HG03342 (cell line): ENCODE measurements around the gene DNAH14.
"Not testable (repeated sequence)": the region's sequence is repeated elsewhere in the genome, so short reads cannot be mapped to it uniquely, and the experiment has no call there.

ENCODE experiments used
- ATAC-seq: cut with Tn5 transposase; IDR thresholded peaks from one replicate; pipeline ENCODE4 v1.9.1; 2021; ENCODE audit warnings: mild to moderate bottlenecking, moderate library complexity; ENCODE audit not compliant: unreplicated experiment

Gene DNAH14

DNA sequence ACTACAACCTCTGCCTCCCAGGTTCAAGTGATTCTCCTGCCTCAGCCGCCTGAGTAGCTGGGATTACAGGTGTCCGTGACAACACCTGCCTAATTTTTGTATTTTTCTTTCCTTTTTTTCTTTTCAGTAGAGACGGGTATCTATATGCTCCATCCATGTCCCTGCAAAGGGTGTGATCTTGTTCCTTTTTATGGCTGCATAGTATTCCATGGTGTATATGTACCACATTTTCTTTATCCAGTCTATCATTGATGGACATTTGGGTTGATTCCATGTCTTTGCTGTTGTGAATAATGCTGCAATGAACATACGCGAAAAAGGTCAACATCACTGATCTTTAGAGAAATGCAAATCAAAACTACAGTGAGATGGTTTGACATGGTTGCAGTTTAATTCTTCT lies 62.1 kb downstream of the DNAH14 start:
- ATAC-seq = not testable (repeated sequence)

DNA sequence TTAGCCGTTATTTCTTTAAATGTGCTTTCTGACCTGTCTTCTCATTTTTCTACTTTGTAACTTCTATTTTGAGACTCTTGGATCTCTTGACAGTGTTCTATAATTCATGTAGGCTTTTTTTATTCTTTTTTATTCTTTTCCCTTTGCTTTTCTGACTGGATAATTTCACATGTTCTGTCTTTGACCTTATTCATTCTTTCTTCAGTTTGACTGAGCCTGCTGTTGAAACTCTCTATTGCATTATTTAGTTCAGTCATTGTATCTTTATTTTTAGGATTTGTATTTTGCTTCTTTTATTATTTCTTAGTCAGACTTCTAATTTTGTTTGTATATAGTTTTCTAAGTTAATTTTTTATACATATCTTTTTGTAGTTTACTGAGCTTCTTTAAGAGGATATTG lies 66.1 kb downstream of the DNAH14 start:
- ATAC-seq = no peak

DNA sequence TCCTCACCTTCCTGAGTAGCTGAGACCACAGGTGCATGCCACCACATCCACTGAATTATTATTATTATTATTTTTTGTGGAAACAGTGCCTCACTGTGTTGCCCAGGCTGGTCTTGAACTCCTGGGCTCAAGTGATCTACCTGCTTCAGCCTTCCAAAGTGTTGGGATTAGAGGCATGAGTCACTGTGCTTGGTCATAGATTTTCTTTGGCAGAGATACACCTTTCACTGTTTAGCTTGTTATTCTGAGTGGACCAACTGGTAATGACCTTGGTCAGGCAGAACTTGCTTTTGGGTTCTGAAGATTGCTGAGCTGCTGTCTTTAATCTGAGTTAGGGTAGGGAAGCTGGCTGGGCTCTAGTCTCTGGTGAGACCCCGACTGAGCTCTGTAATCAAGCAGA lies 66.8 kb downstream of the DNAH14 start:
- ATAC-seq = no peak

DNA sequence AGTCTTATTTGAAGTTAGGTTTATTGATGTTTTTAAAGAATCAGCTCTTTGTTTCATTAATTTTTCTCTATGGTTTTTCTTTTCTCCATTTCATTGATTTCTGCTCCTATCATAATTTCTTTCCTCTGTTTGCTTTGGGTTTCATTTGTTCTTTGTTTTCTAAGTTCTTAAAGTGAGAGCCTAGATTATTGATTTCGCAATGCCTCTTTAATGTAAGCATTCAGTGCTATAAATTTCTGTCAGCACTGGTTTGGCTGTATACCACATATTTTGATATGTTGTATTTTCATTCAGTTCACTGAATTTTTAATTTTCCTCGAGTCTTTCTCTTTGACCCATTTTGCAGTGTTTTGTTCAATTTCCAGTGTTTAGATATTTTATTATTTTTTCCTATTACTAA lies 68.7 kb downstream of the DNAH14 start:
- ATAC-seq = no peak

DNA sequence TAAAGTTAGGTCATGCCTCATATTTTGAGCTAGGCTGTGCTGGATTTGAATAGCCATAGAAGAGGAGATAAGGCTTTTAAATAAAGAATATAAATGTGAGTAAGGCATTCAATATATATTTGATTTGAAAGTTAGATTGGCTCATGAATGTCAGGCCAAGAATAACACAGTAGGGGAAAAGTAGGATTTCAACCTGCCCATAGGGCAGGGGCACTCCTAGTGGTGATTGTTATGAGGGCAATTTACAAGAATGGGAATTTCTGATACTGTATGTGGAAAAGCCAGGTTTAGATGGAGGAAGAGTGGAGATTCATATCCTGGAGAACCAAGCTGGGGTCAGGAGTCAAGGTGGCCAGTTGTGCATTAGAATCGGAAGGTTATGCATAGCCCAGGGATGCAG lies 74.9 kb downstream of the DNAH14 start:
- ATAC-seq = no peak

DNA sequence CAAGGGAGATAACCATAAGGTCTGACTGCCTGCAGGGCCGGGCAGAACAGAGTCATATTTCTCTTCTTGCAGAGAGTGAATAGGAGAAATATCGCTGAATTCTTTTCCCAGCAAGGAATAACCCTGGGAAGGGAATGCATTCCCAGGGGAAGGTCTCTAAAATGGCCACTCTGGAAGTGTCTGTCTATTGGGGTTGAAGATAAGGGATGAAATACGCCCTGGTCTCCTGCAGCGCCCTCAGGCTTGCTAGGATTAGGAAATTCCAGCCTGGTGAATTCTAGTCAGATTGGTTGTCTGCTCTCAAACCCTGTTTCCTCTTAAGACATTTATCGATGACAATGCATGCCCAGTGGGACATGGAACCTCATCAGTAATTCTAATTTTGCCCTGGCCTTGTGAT lies 76.9 kb downstream of the DNAH14 start:
- ATAC-seq = not testable (repeated sequence)

DNA sequence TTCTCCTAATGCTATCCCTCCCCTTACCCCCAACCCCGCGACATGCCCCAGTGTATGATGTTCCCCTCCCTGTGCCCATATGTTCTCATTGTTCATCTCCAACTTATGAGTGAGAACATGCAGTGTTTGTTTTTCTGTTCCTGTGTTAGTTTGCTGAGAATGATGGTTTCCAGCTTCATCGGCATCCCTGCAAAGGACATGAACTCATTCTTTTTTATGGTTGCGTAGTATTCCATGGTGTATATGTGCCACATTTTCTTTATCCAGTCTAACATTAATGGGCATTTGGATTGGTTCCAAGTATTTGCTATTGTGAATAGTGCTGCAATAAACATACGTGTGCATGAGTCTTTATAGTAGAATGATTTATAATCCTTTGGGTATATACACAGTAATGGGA lies 78.6 kb downstream of the DNAH14 start:
- not testable (repeated sequence) for ATAC-seq

DNA sequence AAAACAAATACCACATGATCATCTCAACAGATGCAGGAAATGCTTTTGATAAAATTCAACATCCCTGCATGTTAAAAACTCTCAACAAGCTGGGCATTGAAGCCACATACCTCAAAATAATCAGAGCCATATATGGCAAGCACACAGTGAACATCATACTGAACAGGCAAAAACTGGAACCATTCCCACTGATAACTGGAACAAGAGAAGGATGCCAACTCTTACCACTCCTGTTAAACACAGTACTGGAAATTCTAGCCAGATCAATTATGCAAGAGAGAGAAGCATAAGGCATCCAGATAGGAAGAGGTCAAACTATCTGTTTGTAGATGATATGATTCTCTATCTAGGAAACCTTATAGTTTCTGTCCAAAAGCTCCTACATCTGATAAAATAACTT lies 91.6 kb downstream of the DNAH14 start:
- no peak for ATAC-seq

DNA sequence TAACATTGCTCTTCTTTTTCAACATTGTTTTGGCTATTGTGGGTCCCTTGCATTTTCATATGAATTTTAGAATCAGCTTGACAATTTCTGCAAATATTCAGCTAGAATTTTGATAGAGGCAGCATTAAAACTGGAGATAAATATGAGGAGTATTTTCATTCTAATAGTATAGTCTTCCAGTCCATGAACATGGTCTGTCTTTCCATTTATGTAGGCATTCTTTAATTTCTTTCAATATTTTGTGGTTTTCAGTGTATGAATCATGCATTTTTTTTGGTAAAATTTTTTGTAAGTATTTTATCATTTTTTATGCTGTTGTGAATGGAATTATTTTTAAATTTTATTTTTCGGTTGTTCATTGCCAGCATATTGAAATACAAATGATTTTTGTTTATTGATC lies 97.2 kb downstream of the DNAH14 start:
- ATAC-seq = no peak

DNA sequence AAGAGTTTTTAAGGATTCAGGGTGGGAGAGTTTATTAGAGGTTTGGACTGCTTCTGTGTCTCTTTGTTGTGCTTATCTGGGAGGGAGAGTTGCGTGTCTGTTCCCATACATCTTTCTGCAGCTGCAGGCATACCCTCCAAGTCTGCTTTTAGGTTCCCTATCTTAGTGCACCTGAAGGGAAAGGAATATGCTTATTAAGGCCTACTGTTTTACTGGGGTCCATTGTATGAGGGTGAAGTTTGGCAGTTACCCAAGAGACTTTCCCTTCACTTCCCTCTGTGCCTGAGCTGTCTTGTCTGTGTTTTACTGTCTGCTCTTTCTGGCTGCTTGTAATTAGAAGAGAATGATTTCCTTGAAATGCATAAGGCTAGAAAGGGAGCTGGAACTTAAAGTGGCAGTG lies 107.0 kb downstream of the DNAH14 start:
- ATAC-seq = not testable (repeated sequence)

DNA sequence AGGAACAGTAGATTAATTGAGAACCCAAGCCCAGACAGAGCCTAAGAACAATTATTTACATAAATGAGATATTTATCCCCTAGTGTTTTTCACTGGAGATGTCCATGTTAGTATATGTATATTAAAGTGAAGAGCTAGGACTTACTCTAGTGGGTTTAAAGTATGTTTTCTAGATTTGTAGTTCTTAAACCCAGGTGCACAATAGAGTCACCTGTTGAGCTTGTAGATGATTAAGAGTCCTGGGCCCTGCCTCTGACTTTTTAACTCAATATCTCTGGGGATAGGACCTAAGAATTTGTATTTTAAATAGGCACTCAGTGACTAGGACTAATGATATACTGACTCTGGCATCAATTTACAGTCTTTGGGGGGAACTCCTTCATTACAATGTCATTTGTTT lies 112.8 kb downstream of the DNAH14 start:
- ATAC-seq = no peak

DNA sequence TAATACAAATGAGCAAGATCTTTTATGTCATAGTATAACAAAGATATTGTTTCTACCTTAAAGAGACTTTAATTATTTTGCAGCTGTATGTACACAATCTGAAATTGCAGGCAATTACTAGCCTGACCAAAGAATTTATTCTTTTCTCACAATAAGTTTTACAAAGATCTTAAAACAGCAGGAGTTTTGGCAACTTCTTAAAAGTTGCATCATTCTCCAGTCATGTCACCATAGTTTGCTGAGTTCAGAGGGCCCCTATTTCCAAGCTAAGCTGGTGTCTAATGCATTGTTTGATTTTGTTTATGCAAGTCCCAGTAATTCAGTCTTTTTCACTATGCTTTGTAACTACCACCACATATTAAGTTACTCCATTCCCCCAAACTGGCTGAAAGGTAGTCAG lies 114.8 kb downstream of the DNAH14 start:
- no peak for ATAC-seq

DNA sequence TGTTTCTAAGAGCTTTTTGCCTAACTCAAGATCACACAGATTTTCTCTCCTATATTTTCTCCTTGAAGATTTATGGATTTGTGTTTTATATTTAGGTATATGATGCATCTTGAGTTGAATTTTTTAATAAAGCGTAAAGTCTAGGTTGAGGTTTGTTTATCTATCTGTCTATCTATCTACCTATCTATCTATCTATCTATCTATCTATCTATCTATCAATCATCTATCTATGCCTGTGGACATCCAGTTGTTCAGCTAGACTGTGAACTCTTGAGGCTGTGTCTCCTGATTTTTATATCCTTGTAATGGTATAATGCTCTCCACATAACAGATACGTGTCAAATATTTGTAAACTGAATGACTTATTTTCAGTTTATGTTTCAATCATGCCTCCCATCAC lies 120.1 kb downstream of the DNAH14 start:
- no peak for ATAC-seq

DNA sequence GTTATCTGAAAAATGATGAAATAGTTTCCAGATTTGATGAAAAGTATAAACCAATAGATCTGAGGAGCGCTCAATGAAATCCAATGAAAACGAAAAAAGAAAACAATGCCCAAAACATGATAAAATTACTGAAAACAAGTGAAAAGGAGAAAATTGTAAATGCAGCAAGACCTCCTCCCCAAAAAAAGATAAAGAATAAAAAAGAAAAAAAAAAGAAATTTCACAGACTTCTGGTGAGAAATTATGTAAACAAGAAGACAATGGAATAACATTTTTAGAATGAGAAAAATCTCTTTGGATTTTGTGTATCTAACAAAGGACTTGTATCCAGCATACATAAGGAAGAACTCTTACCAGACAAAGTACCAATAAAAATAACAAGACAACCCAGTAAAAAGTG lies 134.2 kb downstream of the DNAH14 start:
- no peak for ATAC-seq

DNA sequence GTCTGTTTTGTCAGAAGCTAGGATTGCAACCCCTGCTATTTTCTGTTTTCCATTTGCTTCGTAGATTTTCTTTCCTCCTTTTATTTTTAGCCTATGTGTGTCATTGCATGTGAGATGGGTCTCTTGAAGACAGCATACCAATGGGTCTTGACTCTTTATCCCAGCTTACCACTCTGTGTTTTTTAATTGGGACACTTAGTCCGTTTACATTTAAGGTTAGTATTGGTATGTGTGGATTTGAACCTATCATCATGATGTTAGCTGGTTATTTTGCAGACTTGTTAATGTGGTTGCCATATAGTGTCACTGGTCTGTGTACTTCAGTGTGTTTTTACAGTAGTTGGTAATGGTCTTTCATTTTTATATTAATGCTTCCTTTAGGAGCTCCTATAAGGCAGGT lies 141.5 kb downstream of the DNAH14 start:
- ATAC-seq = no peak

DNA sequence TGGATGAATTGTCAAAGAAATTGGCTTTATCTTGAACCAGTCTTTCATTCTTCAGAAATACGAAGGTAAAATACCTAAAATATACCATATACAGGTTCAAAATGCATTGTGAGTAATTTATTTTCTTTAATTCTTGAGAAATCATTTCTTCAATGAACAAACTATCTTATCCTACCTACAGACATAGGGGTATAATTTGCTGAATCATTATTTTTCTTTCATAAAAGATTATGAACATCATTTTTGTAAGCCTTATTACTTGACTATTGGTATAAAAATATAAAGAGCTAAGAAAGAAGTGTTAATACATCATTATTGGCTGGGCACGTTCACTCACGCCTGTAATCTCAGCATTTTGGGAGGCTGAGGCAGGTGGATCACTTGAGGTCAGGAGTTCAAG lies 167.7 kb downstream of the DNAH14 start:
- no peak for ATAC-seq

DNA sequence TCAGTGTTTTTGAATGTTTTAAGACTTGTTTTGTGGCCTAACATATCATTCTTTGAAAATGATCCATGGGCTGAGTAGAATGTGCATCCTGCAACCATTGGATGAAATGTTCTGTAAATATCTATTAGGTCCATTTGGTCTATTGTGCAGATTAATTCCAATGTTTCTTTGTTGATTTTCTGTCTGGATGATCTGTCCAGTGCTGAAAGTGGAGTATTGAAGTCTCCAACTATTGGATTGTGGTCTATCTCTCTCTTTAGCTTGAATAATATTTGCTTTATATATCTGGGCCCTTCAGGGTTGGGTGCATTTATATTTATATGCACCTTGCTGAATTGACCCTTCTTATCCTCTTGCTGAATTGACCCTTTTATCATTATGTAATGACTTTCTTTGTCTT lies 181.5 kb downstream of the DNAH14 start:
- ATAC-seq = no peak

DNA sequence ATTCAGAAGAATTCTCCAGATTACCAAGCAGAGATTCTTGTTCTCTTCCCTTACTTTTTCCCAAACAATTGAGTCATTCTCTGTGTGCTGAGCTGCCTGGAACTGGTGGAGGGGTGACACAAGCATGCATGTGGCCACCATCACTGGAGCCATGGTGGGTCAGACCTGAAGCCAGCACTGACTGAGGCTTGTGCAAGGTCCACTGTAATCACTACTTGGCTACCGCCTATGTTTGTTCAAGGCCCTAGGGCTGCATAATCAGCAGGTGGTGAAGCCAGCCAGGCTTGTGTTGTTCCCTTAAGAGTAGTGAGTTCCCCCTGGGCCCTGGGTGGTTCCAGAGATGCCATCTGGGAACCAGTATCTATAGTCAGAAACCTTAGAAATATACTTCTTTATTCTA lies 183.8 kb downstream of the DNAH14 start:
- ATAC-seq = no peak

DNA sequence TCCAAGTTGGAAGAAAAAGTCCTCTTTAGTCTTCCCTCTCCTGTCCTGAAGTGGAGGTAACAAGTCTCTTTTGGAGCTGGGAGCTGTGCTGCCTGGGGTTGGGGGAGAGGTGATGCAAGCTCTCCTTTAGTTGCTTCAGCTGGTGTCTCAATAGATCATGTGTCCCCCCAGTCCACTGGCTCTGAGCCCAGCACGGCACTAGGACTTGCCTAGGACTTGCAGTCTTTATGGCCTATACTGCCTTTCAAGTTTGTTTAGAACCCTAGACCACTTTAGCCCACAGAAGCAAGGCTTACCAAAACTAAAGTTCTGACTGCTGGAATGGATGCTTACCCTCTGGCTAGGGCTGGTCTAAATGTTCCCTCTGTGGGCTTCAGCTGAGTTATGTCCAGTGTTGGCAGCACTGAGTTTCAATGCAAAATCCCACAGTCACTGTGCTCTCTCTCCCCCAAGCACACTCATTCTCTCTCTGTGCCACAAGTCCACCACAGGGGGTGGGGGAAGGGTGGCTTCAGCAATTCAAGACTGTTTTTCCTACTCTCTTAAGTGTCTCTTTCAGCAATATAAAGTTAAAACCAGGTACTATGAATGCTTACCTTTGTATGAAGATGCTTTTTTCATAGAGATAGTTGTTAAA lies 185.0 kb downstream of the DNAH14 start:
- no peak for ATAC-seq

DNA sequence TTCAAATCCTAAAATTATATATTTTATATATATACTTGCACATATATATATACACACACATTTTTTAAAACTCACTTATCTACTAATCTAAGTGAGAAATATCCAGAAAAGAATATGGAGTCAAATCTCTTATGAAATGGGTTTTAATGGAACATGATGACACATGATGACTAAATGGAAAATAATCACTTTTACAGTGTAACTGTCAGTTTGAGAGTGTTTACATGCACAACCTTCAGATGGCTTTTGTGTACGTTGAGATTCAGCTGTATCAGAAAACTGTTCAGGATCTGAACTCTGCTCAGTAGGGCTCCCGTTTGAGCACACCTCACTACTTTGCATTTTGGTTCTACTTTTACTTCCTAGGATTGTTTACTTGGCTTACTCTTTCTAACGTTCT lies 189.8 kb downstream of the DNAH14 start:
- ATAC-seq = no peak

DNA sequence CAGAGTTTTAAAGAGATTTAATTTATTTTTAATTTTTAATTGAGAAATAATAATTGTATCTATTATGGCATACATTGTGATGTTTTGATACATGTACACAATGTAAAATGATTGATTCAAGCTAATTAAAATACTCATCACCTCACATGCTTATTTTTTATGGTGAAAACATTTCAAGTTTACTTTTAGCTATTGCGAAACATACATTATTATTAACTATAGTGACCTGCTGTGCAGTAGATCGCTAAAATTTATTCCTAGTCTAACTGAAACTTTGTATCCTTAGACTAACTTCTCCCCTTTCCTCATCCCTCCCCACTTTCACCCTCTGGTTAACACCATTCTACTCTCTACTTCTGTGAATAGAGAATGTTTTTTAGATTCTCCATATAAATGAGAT lies 191.6 kb downstream of the DNAH14 start:
- no peak for ATAC-seq

DNA sequence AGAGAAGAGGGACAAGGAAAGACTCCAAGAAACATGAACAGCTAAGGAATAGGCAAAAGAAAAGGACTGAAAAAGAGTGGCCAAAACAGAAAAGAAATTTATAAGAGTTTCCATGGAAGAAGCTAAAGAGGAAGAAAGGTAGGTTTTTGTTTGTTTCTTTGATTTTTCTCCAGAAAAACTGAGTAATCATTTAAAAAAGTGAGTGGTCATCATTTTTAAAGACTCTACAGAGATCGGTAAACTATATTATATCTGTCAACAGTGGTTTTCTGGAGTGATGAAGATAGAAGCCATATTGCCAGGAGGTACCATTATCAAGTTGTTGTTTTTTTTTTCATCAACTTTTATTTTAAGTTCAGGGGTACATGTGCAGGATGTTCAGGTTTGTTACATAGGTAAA lies 202.4 kb downstream of the DNAH14 start:
- no peak for ATAC-seq

DNA sequence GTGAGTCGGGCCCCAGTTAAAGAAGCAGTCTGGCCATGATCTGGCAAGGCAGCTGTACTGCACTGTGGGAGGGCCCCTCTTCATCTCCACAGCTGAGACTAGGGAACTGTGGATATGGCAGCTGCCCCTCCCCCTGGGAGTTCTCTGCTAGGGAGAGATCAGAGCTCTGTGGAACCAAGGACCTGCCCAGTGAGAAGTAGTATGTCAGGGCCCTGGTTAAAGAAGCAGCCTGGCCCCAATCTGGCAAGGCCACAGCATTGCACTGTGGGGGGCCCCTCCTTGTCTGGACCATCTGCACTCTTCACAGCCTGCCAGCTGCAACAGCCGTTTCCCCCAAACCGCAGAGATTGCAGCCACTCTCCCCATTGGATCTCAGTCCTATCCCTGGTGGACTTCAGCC lies 208.5 kb downstream of the DNAH14 start:
- ATAC-seq = no peak

DNA sequence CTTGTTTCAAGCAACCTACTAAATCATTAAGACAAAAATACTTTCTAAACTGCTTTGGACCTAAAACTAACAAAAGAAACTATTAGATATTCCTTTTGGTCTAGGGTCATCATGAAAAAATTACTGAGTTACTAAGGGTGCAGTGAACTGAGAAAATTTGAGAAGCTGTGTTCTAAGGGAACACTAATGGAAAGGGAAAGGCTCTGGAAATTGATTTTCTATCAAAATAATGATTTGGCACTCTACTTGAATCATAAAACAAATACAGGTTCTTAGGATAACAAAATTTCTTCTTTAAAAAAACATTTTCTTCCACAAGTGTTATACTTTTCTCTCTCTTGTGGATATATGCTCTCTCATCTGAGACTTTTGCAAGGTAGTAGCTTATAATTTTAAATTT lies 213.5 kb downstream of the DNAH14 start:
- ATAC-seq = no peak
